Measurements from ENCODE around the gene MEIS2. TPM values are rescaled to one million over a fixed set of nuclear protein-coding genes. Genes with fewer than 3 reads are reported as not detected.
A peak's percentile ranks its signal among the peaks of the same experiment; 100 is the strongest.

MEIS2 gene
- total and polyA plus RNA-seq, 8 donors: 14.1 to 44.5 (median 36.3) TPM

GRCh38 chr15:36877796-36878683, 222.3 kb downstream of the MEIS2 start:
- TF ChIP-seq CTCF (IDR thresholded peaks at IDR 0.05): no peak
- Histone ChIP-seq H3K9me3 (no peaks in the 10 kb centered on the region), H3K27me3 (peaks cover 63 to 84% of the 10 kb centered on the region in 2 donors), H3K36me3 (no peaks in the 10 kb centered on the region), H3K27ac (no peak overlapping the region), H3K4me1 (no peaks in the 10 kb centered on the region), H3K4me3 (no peak overlapping the region)
- intact Hi-C loops (cut with DNase I): no loop called here
- peak; percentile 42 for ATAC-seq
- DNase-seq: peak in 1 of 4 donors; percentile 76

GRCh38 chr15:36877294-36877693, 223.1 kb downstream of the MEIS2 start:
- DNase-seq: no peak
- ATAC-seq: no peak
- Histone ChIP-seq H3K27me3 (peaks cover 57 to 76% of the 10 kb centered on the region in 2 donors), H3K36me3 (no peaks in the 10 kb centered on the region), H3K9me3 (no peaks in the 10 kb centered on the region), H3K4me3 (no peak overlapping the region), H3K27ac (no peak overlapping the region), H3K4me1 (no peaks in the 10 kb centered on the region)
- intact Hi-C loops (cut with DNase I): no loop called here
- no peak for TF ChIP-seq CTCF (IDR thresholded peaks at IDR 0.05)

GRCh38 chr15:36875740-36876334, 224.5 kb downstream of the MEIS2 start:
- ATAC-seq: no peak
- Histone ChIP-seq H3K9me3 (no peaks in the 10 kb centered on the region), H3K4me1 (no peaks in the 10 kb centered on the region), H3K27ac (no peak overlapping the region), H3K4me3 (no peak overlapping the region), H3K27me3 (peaks cover 42 to 62% of the 10 kb centered on the region in 2 donors), H3K36me3 (no peaks in the 10 kb centered on the region)
- DNase-seq: no peak
- TF ChIP-seq CTCF (IDR thresholded peaks at IDR 0.05): no peak
- intact Hi-C loops (cut with DNase I): no loop called here

- intact Hi-C loops (cut with DNase I): no loop called here
- H3K27ac ChIP-seq: no peak overlapping the region
- no peaks in the 10 kb centered on the region for H3K4me1 ChIP-seq
- no peak overlapping the region for H3K4me3 ChIP-seq
- TF ChIP-seq CTCF (IDR thresholded peaks at IDR 0.05): no peak
- DNase-seq (no peak), ATAC-seq (no peak)
- peaks cover 33 to 52% of the 10 kb centered on the region in 2 donors for H3K27me3 ChIP-seq
- H3K36me3 ChIP-seq: no peaks in the 10 kb centered on the region
- H3K9me3 ChIP-seq: no peaks in the 10 kb centered on the region
Measured at GRCh38 chr15:36874930-36875329, 225.4 kb downstream of the MEIS2 start.

GRCh38 chr15:36867436-36867835, 232.9 kb downstream of the MEIS2 start:
- DNase-seq (no peak), ATAC-seq (no peak)
- no peaks in the 10 kb centered on the region for H3K4me1 ChIP-seq
- TF ChIP-seq CTCF (IDR thresholded peaks at IDR 0.05): no peak
- no peaks in the 10 kb centered on the region for H3K36me3 ChIP-seq
- no peaks in the 10 kb centered on the region for H3K9me3 ChIP-seq
- no peak overlapping the region for H3K4me3 ChIP-seq
- intact Hi-C loops (cut with DNase I): no loop called here
- no peak overlapping the region for H3K27ac ChIP-seq
- H3K27me3 ChIP-seq: no peaks in the 10 kb centered on the region
